WI38 (cell line): ENCODE results near the gene VSIG10L2.

Source experiments
- H3K4me3 ChIP-seq: 2 replicates; pipeline ENCODE4 v1.5.1; 2011; ENCODE audit warnings: low read depth, mild to moderate bottlenecking, control low read depth, low read length
- CTCF ChIP-seq: IDR thresholded peaks from 2 replicates; pipeline ENCODE4 v1.5.1; 2012; ENCODE audit warnings: low read depth, mild to moderate bottlenecking, control low read depth, low read length

Gene VSIG10L2

GRCh38 chr11:125959511-125959910, 13.7 kb downstream of the VSIG10L2 start:
- no peak for TF ChIP-seq CTCF

GRCh38 chr11:125959931-125960330, 14.1 kb downstream of the VSIG10L2 start:
- TF ChIP-seq CTCF, result no peak
- H3K4me3 ChIP-seq, result no peak overlapping the region

More at GRCh38 chr11:125959511-125959910, 13.7 kb downstream of the VSIG10L2 start:
- no peak overlapping the region for H3K4me3 ChIP-seq

DNA sequence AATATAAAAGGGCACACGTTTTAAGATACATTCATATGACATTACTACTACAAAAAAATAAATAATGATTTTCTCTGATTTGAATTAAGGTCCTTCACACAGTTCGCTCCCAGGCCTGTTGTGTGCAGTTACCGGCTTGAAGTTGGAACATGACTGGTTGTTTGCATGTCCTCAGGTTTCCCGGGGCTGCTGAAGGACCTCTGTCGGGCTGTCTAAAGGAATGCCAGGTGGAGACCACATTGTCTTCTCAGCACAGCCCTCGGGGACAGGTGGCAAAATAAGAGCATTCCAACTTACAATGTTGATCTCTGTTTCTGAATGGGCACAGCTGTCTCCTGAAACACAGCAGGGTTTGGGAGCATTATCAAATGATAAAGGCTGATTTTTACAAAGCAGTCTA, 14.9 kb downstream of the VSIG10L2 start:
- H3K4me3 ChIP-seq, result no peak overlapping the region
- no peak for TF ChIP-seq CTCF

GRCh38 chr11:125967515-125967914, 21.7 kb downstream of the VSIG10L2 start:
- no peak for TF ChIP-seq CTCF

DNA sequence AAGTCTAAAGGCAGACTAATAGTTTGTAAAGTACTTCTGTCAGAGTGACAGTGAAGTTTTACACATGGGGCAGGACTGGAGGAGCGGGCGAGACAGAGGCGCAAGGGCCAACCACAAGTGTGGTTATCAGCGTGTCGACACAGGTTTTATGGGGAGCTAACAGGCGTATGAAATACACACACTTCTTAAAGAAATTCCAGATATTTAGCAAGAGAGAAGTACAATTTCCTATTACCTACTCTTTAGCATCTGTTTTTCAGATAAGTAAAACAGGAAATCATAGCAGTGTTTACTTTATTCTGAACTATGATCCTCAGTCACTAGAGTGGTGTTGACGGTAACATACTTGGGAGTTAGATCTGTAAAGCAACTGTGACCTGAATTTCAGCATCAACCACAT, 22.5 kb downstream of the VSIG10L2 start:
- no peak for TF ChIP-seq CTCF
- no peak overlapping the region for H3K4me3 ChIP-seq

More at GRCh38 chr11:125967515-125967914, 21.7 kb downstream of the VSIG10L2 start:
- H3K4me3 ChIP-seq, result no peak overlapping the region

DNA sequence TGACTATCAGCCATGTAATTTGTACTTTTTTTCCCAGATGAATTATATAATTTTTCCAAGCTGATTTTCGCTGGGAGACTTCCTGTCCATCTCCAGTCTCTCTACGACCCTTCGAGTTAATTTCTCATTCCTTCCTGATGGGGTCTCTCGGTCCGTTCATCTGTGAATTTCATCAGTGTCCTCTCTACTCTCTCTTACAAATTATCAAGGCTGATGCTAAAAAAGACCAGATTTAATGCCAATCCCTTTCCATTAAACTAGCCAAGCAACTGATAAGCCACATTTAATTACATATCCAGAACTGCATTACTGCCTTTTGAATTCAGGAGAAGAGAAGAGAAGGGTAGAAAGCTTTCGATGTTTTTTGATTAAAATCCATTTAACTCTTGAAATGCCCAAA, 25.8 kb downstream of the VSIG10L2 start:
- H3K4me3 ChIP-seq, result no peak overlapping the region
- no peak for TF ChIP-seq CTCF

DNA sequence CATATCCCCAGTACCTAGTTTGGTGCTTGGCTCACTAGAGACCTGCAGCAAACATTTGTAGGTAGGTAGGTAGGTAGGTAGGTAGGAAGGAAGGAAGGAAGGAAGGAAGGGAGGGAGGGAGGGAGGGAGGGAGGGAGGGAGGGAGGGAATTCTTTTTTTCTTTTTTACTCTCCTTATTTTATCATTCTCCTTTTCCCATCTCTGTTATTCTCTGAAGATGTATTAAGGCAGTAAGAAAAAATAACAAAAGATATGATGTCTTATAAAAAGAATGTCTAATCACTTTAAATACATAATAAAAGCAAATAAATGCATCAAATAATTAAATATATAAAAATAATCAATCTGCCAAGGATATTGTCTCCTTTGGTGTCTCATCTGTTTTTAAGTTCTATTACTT, 28.4 kb downstream of the VSIG10L2 start:
- no peak for TF ChIP-seq CTCF
- no peak overlapping the region for H3K4me3 ChIP-seq
